H1 (cell line): ENCODE data around the gene TBX2. TPM values are rescaled to one million over a fixed set of nuclear protein-coding genes. Genes with fewer than 3 reads are reported as not detected.

Experiments
- CBX8 ChIP-seq: fragments of 300-800, 300-1000 bp; sonication (generic); IDR thresholded peaks from 2 replicates; pipeline ENCODE4 v1.7.1; 2016; ENCODE audit warnings: low read depth, low read length, borderline replicate concordance
- CHD7 ChIP-seq: fragments of 300-600 bp; sonication (generic); IDR thresholded peaks from 2 replicates; pipeline ENCODE4 v1.7.1; 2012; ENCODE audit warnings: low read length, moderate library complexity, mild to moderate bottlenecking, inconsistent platforms; ENCODE audit not compliant: insufficient replicate concordance
- EZH2 ChIP-seq: fragments of 200-600 bp; sonication (generic); IDR thresholded peaks from 2 replicates; pipeline ENCODE4 v1.7.1; 2012; ENCODE audit warnings: low read depth, mild to moderate bottlenecking, moderate library complexity, low read length, inconsistent platforms; ENCODE audit not compliant: severe bottlenecking
- KDM1A ChIP-seq: fragments of 200-600, 300-600 bp; sonication (generic); IDR thresholded peaks from 2 replicates; pipeline ENCODE4 v1.7.1; 2016; ENCODE audit warnings: mild to moderate bottlenecking, low read length, borderline replicate concordance
- RBBP5 ChIP-seq: IDR thresholded peaks from 2 replicates; pipeline ENCODE4 v1.7.1; 2012; ENCODE audit warnings: low read depth, mild to moderate bottlenecking, inconsistent platforms, low read length, moderate library complexity, borderline replicate concordance
- SIN3A ChIP-seq, 2 experiments: IDR thresholded peaks in 1 of 2; conservative IDR thresholded peaks in 1 of 2; 2 replicates each; pipeline ENCODE4 v1.6.1; 2011 to 2012; ENCODE audit warnings: low read length in 2 of 2, improper control_type of control experiment in 1 of 2, low read depth in 1 of 2, mild to moderate bottlenecking in 1 of 2
- SUZ12 ChIP-seq: fragments of 200-600 bp; sonication (generic); IDR thresholded peaks from 2 replicates; pipeline ENCODE4 v1.6.1; 2012; ENCODE audit warnings: mild to moderate bottlenecking, inconsistent platforms, low read length, moderate library complexity, mixed read lengths
- TBP ChIP-seq: IDR thresholded peaks from 2 replicates; pipeline ENCODE4 v1.6.1; 2011; ENCODE audit warnings: low read depth, low read length, improper control_type of control experiment
- TEAD4 ChIP-seq: IDR thresholded peaks from 2 replicates; pipeline ENCODE4 v1.6.1; 2012; ENCODE audit warnings: low read depth, low read length, inconsistent platforms, mixed read lengths
- polyA plus RNA-seq, 7 experiments: library from polyadenylated mRNA; depleted of rRNA in 3 of 7; stranded (reverse) in 5 of 7; unstranded in 2 of 7; fragments of >200 nt in 5 of 7; fragments of 200-250 nt in 2 of 7; gene quantifications; 1 replicate in 5 of 7; 2 replicates in 1 of 7; 4 replicates in 1 of 7; pipeline versions ENCODE4 v1.2.1 to v1.2.3, GENCODE V29; 2011 to 2013; ENCODE audit warnings: missing spikeins in 2 of 7, mixed read lengths in 2 of 7
- total RNA-seq: library from RNA; stranded (reverse); fragmentation: NEBNext Ultra II Directional; extraction: Animal tissue kit (Norgen Biotek cat#: 25700); gene quantifications from 2 replicates; pipeline ENCODE4 v1.2.1, GENCODE V29; 2021

TBX2 gene
- total and polyA plus RNA-seq, 2 of the 8 experiments (the other 6 are each of a cell fraction or from before 2014, with no cell fraction given), result not detected

GRCh38 chr17:61411261-61412142, 11.9 kb downstream of the TBX2 start (continued):
- TF ChIP-seq CHD7 (no peak), CBX8 (no peak), TEAD4 (no peak), SUZ12 (0 out of 2 replicates have a peak, but pooled peaks have one; percentile 9), TBP (no peak), KDM1A (no peak), EZH2 (peak; percentile 39), SIN3A (conservative IDR thresholded peaks at IDR 0.05 in 1 of 2, IDR thresholded peaks at IDR 0.05 in 1 of 2; ENCODE audit: low read depth in 1 of 2, low read length in 2 of 2) (no peak), RBBP5 (no peak)
